Measurements from ENCODE around the gene APC.
"Not testable (repeated sequence)": the region's sequence is repeated elsewhere in the genome, so short reads cannot be mapped to it uniquely, and the experiment has no call there.

APC gene

DNA sequence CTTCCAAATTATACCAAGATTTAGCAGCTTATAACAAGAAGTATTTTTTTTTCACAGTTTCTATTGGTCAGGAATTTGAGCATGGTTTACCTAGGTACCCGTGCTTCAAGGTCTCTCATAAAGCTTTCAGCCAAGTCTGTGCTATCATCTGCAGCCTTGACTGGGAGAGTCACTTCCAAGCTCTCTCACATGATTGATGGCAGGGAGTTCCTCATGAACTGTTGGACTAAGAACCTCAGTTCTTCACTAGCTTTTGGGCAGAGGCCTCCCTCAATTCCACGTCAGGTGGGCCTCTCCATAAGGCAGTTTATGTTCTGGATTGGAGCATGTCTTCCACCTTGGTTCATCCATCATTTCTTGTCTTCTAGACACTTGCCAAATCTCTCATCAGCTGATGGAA lies 39.9 kb upstream of the APC start:
- no peak overlapping the region for H3K4me3 ChIP-seq (ENCODE audit: low read length)
- no CpG with 5 or more reads among the region's 2 CpGs for WGBS (ENCODE audit: insufficient coverage, insufficient read length)

DNA sequence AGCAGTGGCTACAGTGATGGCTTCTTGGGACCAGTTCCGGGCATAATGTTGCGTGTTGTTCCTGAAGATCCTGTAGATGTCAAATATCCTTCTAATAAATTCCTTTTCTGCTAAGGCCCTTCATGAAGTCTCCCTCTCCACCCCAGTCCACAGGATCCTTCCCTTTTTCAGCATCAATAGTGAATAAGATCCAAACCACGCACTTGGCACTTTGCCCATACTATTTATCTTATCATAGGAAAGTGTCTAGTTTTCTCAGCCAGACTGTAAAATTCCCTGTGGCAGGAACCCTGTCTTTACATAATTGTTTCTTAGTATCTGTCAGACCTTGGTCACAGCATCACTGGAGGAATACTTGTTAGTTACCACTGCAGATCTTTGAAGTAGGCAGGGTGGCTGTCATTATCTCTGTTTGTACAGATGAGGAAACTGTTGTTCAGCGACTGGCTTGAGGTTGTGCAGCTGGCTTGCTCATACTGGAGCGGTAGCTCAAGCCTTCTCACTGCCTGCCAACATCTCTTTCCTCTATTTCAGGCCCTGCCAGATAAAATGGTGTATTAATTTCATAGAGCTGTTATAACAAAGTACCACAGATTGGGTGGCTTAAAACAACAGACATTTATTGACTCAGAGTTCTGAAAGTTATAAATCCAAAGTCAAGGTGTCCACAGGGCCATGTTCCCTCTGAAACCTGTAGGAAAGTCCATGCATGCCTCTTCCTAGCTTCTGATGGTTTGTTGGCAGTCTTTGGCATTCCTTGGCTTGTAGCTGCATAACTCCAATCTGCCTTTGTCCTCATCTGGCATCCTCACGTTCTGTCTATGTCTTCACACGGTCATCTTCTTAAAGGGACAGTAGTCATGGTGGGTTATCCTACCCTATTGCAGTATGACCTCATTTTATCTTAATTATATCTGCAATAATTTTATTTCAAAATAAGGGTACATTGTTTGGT lies 33.5 kb upstream of the APC start:
- H3K27me3 ChIP-seq (ENCODE audit: control insufficient read depth, insufficient read depth, low read length) = no peaks in the 10 kb centered on the region
- no CpG with 5 or more reads among the region's 7 CpGs for WGBS (ENCODE audit: insufficient coverage, insufficient read length)
- H3K36me3 ChIP-seq (ENCODE audit: control insufficient read depth, insufficient read depth, low read length) = no peaks in the 10 kb centered on the region
- no peak overlapping the region for H3K27ac ChIP-seq (ENCODE audit: low read length)
- H3K4me1 ChIP-seq (ENCODE audit: control insufficient read depth, insufficient read depth, low read length) = 0 out of 2 replicates have a peak, but pooled peaks cover 1% of the 10 kb centered on the region
- no peaks in the 10 kb centered on the region for H3K9me3 ChIP-seq (ENCODE audit: control insufficient read depth, insufficient read depth, low read length)
- no peak for DNase-seq (ENCODE audit: low read depth, low spot score)
- H3K4me3 ChIP-seq (ENCODE audit: low read length) = no peak overlapping the region

More for the DNA sequence above, 39.9 kb upstream of the APC start:
- no peaks in the 10 kb centered on the region for H3K9me3 ChIP-seq (ENCODE audit: control insufficient read depth, insufficient read depth, low read length)
- no peak for DNase-seq (ENCODE audit: low read depth, low spot score)
- no peaks in the 10 kb centered on the region for H3K4me1 ChIP-seq (ENCODE audit: control insufficient read depth, insufficient read depth, low read length)
- H3K36me3 ChIP-seq (ENCODE audit: control insufficient read depth, insufficient read depth, low read length) = no peaks in the 10 kb centered on the region
- H3K27ac ChIP-seq (ENCODE audit: low read length) = no peak overlapping the region
- no peaks in the 10 kb centered on the region for H3K27me3 ChIP-seq (ENCODE audit: control insufficient read depth, insufficient read depth, low read length)

DNA sequence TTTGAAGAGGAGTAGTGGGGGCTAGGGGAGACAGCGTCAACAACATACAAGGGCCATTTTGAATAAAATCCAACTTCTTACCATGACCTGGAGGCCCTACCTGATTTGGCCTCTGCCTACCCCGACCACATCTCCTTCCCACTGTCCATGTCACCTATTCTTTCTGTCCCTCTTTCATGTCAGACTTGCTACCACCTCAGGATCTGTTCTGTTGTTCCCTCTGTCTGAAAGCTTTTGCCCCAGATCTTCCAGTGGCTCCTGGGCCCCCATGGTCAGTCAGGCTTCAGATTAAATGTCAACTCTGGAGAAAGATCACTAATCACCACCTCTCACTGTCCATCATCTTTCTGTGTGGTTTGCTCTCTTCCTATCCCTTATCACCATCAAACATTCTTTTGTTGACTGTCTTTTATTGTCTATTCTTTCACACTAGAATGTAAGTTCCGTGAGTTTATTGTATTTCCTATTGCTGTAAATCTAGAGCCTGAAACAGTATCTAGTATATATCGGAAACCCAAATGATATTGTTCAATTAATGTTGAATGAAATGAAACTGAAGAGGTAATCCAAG lies 31.2 kb upstream of the APC start:
- H3K36me3 ChIP-seq (ENCODE audit: control insufficient read depth, insufficient read depth, low read length) = no peaks in the 10 kb centered on the region
- DNase-seq (ENCODE audit: low read depth, low spot score) = no peak
- H3K4me3 ChIP-seq (ENCODE audit: low read length) = no peak overlapping the region
- H3K4me1 ChIP-seq (ENCODE audit: control insufficient read depth, insufficient read depth, low read length) = 0 out of 2 replicates have a peak, but pooled peaks cover 2% of the 10 kb centered on the region
- H3K27ac ChIP-seq (ENCODE audit: low read length) = no peak overlapping the region
- H3K9me3 ChIP-seq (ENCODE audit: control insufficient read depth, insufficient read depth, low read length) = no peaks in the 10 kb centered on the region
- H3K27me3 ChIP-seq (ENCODE audit: control insufficient read depth, insufficient read depth, low read length) = no peaks in the 10 kb centered on the region
- WGBS (ENCODE audit: insufficient coverage, insufficient read length) = no CpG with 5 or more reads among the region's 4 CpGs

DNA sequence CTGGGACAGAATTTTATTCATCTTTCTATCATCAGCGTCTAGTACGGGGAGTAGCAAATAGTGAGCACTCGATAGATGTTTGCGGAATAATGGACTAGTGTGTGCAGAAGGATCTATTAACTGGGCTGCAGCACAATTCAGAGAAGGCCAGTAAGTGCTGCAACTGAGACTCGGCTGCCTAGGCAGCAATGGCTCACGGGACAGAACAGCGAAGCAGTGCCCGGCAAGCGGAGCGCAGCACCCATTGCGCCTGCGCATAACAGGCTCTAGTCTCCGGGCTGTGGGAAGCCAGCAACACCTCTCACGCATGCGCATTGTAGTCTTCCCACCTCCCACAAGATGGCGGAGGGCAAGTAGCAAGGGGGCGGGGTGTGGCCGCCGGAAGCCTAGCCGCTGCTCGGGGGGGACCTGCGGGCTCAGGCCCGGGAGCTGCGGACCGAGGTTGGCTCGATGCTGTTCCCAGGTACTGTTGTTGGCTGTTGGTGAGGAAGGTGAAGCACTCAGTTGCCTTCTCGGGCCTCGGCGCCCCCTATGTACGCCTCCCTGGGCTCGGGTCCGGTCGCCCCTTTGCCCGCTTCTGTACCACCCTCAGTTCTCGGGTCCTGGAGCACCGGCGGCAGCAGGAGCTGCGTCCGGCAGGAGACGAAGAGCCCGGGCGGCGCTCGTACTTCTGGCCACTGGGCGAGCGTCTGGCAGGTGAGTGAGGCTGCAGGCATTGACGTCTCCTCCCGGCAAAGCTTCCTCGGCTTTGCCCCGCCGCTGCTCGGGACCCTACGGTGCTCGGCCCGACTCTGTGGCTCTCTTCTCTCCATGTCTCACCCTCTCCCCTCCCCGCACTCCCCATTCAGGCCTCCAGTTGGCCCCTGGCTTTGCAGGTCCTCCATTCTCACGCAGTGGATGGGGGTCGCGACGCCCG lies 30.2 kb upstream of the APC start:
- 0 out of 2 replicates have a peak, but pooled peaks cover 2% of the 10 kb centered on the region for H3K4me1 ChIP-seq (ENCODE audit: control insufficient read depth, insufficient read depth, low read length)
- peak; percentile 98 for DNase-seq (ENCODE audit: low read depth, low spot score)
- no peaks in the 10 kb centered on the region for H3K9me3 ChIP-seq (ENCODE audit: control insufficient read depth, insufficient read depth, low read length)
- no CpG with 5 or more reads among the region's 61 CpGs for WGBS (ENCODE audit: insufficient coverage, insufficient read length)
- H3K27me3 ChIP-seq (ENCODE audit: control insufficient read depth, insufficient read depth, low read length) = no peaks in the 10 kb centered on the region
- H3K36me3 ChIP-seq (ENCODE audit: control insufficient read depth, insufficient read depth, low read length) = no peaks in the 10 kb centered on the region
- no peak overlapping the region for H3K27ac ChIP-seq (ENCODE audit: low read length)
- H3K4me3 ChIP-seq (ENCODE audit: low read length) = peak overlapping the region; percentile 96

DNA sequence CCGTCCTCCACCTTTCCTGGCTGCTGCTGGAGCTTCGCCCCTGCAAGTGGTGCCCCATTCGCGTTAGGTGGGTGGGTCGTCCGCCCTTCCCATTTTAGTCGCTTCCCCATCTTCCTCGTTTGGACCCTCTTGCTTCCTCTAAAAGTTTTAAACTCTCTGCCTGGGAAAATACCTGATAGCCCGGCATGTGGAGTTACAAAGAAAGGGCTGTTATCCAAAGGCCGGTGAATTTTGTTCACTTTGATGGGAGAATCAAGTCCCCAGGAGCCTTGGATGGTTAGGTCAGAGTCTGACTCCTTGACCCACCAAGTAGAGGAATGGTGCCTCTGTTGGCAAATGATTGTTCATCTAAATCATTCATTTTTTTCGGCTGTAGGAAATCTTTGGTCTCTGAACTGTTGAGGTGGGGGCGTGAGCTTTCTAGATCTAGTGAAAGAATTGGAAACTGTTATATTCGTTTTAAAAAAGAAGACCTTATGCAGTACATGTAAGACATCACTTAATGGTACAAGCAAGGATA lies 29.5 kb upstream of the APC start:
- no CpG with 5 or more reads among the region's 13 CpGs for WGBS (ENCODE audit: insufficient coverage, insufficient read length)
- H3K27ac ChIP-seq (ENCODE audit: low read length) = no peak overlapping the region
- H3K36me3 ChIP-seq (ENCODE audit: control insufficient read depth, insufficient read depth, low read length) = no peaks in the 10 kb centered on the region
- H3K27me3 ChIP-seq (ENCODE audit: control insufficient read depth, insufficient read depth, low read length) = no peaks in the 10 kb centered on the region
- H3K4me1 ChIP-seq (ENCODE audit: control insufficient read depth, insufficient read depth, low read length) = 0 out of 2 replicates have a peak, but pooled peaks cover 2% of the 10 kb centered on the region
- H3K4me3 ChIP-seq (ENCODE audit: low read length) = peak overlapping the region; percentile 96
- no peak for DNase-seq (ENCODE audit: low read depth, low spot score)
- no peaks in the 10 kb centered on the region for H3K9me3 ChIP-seq (ENCODE audit: control insufficient read depth, insufficient read depth, low read length)

DNA sequence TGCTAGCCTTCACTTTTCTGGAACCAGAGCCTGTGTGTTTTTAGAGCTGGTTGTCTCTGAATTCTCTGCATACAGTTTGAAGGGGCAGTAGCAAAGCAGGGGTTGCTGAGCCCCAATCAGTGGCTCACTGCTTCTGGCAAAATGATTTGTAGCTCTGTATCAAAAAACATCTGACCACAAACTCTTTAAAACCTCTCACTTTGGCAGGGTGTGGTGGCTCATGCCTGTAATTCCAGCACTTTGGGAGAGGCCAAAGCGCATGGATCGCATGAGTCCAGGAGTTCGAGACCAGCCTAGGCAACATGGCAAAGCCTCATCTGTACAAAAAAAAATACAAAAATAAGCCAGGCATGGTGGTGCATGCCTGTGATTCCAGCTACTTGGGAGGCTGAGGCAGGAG lies 28.3 kb upstream of the APC start:
- no peak for DNase-seq (ENCODE audit: low read depth, low spot score)
- Histone ChIP-seq H3K4me1 (ENCODE audit: control insufficient read depth, insufficient read depth, low read length) (0 out of 2 replicates have a peak, but pooled peaks cover 2% of the 10 kb centered on the region), H3K27ac (ENCODE audit: low read length) (no peak overlapping the region), H3K9me3 (ENCODE audit: control insufficient read depth, insufficient read depth, low read length) (no peaks in the 10 kb centered on the region), H3K27me3 (ENCODE audit: control insufficient read depth, insufficient read depth, low read length) (no peaks in the 10 kb centered on the region), H3K4me3 (ENCODE audit: low read length) (no peak overlapping the region), H3K36me3 (ENCODE audit: control insufficient read depth, insufficient read depth, low read length) (no peaks in the 10 kb centered on the region)
- WGBS (ENCODE audit: insufficient coverage, insufficient read length) = no CpG with 5 or more reads among the region's 3 CpGs

DNA sequence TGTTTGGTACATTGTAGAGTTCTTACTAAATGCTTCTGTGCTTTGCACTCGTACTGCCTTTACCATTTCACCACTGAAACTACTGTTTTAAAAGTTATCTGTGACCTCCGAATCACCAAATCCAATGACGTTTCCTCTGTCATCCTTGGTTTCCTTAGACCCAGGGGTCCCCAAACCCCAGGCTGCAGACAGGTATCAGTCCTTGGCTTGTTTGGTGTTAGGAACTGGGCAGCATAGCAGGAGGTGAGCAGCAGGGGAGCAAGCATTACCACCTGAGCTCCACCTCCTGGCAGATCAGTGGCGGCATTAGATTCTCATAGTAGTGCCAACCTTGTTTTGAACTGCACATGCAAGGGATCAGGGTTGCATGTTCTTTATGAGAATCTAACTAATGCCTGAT lies 26.8 kb upstream of the APC start:
- WGBS (ENCODE audit: insufficient coverage, insufficient read length) = no CpG with 5 or more reads among the region's 4 CpGs
- H3K4me1 ChIP-seq (ENCODE audit: control insufficient read depth, insufficient read depth, low read length) = 0 out of 2 replicates have a peak, but pooled peaks cover 2% of the 10 kb centered on the region
- no peaks in the 10 kb centered on the region for H3K27me3 ChIP-seq (ENCODE audit: control insufficient read depth, insufficient read depth, low read length)
- no peaks in the 10 kb centered on the region for H3K36me3 ChIP-seq (ENCODE audit: control insufficient read depth, insufficient read depth, low read length)
- no peak overlapping the region for H3K4me3 ChIP-seq (ENCODE audit: low read length)
- DNase-seq (ENCODE audit: low read depth, low spot score) = no peak
- no peak overlapping the region for H3K27ac ChIP-seq (ENCODE audit: low read length)
- no peaks in the 10 kb centered on the region for H3K9me3 ChIP-seq (ENCODE audit: control insufficient read depth, insufficient read depth, low read length)

DNA sequence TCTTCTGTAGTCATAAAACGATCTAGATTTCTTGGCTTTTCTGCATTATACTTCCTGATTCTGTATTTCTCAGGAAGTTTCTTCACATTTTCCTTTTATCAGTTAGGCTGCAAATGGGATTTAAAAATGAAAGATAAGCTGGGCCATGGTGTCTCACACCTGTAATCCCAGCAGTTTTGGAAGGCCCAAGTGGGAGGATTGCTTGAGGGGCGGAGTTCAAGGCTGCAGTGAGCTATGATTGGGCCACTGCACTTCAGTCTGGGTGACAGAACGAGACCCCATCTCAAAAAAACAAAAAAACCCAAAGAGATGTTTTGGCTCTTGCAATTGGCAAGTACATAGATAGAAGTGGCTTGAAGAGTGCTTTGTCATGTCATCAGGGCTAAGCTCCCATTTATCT lies 26.2 kb upstream of the APC start:
- DNase-seq (ENCODE audit: low read depth, low spot score) = no peak
- WGBS (ENCODE audit: insufficient coverage, insufficient read length) = no CpG with 5 or more reads among the region's 3 CpGs

DNA sequence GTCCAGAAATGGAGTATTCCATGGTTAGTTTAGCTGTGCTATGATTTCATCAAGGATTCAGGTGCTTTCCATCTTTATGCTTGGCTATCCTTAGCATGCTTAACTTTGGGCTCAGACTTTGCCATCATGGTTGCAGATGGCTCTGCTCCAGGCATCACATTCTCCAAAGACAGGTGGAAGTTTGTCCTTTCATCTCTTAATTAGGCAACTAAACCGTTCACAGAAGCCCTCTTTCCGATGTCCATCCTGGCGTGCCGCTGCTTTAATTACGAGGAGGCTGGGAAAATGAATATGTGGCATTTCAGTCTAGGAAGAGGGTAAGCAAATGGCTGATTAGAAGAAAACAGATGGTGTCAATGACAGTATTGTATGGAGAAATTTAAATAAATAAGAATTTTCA lies 24.5 kb upstream of the APC start:
- no peak overlapping the region for H3K27ac ChIP-seq (ENCODE audit: low read length)
- no peaks in the 10 kb centered on the region for H3K36me3 ChIP-seq (ENCODE audit: control insufficient read depth, insufficient read depth, low read length)
- no peaks in the 10 kb centered on the region for H3K9me3 ChIP-seq (ENCODE audit: control insufficient read depth, insufficient read depth, low read length)
- H3K4me1 ChIP-seq (ENCODE audit: control insufficient read depth, insufficient read depth, low read length) = 0 out of 2 replicates have a peak, but pooled peaks cover 1% of the 10 kb centered on the region
- H3K27me3 ChIP-seq (ENCODE audit: control insufficient read depth, insufficient read depth, low read length) = no peaks in the 10 kb centered on the region
- no peak for DNase-seq (ENCODE audit: low read depth, low spot score)
- WGBS (ENCODE audit: insufficient coverage, insufficient read length) = no CpG with 5 or more reads among the region's 5 CpGs
- H3K4me3 ChIP-seq (ENCODE audit: low read length) = no peak overlapping the region

More for the DNA sequence above, 26.2 kb upstream of the APC start:
- Histone ChIP-seq H3K9me3 (ENCODE audit: control insufficient read depth, insufficient read depth, low read length) (no peaks in the 10 kb centered on the region), H3K27me3 (ENCODE audit: control insufficient read depth, insufficient read depth, low read length) (no peaks in the 10 kb centered on the region), H3K27ac (ENCODE audit: low read length) (no peak overlapping the region), H3K36me3 (ENCODE audit: control insufficient read depth, insufficient read depth, low read length) (no peaks in the 10 kb centered on the region), H3K4me1 (ENCODE audit: control insufficient read depth, insufficient read depth, low read length) (0 out of 2 replicates have a peak, but pooled peaks cover 2% of the 10 kb centered on the region), H3K4me3 (ENCODE audit: low read length) (no peak overlapping the region)

DNA sequence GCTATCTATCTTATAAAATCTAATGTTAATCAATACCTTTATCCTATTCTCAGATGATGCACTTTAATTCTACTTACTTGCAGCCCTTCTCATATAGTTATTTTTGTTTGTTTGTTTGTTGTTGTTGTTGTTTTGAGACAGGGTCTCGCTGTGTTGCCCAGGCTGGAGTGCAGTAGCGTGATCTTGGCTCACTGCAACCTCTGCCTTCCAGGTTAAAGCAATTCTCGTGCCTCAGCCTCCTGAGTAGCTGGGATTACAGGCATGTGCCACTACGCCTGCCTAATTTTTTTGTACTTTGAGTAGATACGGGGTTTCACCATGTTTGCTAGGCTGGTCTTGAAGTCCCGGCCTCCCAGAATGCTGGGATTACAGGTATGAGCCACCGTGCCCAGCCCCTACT lies 20.8 kb upstream of the APC start:
- not testable (repeated sequence) for H3K36me3 ChIP-seq (ENCODE audit: control insufficient read depth, insufficient read depth, low read length); H3K27ac ChIP-seq (ENCODE audit: low read length); H3K4me1 ChIP-seq (ENCODE audit: control insufficient read depth, insufficient read depth, low read length); DNase-seq (ENCODE audit: low read depth, low spot score); H3K27me3 ChIP-seq (ENCODE audit: control insufficient read depth, insufficient read depth, low read length); H3K9me3 ChIP-seq (ENCODE audit: control insufficient read depth, insufficient read depth, low read length); H3K4me3 ChIP-seq (ENCODE audit: low read length)
- WGBS (ENCODE audit: insufficient coverage, insufficient read length) = no CpG with 5 or more reads among the region's 7 CpGs
